Activated CD4-positive, alpha-beta memory T cell treated with anti-CD3 and anti-CD28 coated beads for 36 hours (primary cell): Measurements from ENCODE around the gene PLD1. TPM values are rescaled to one million over a fixed set of nuclear protein-coding genes. Genes with fewer than 3 reads are reported as not detected.

Experiments
- CTCF ChIA-PET: fragments of 350-600 bp; sonication (Branson Sonifier 250); formaldehyde crosslinking; loops from one replicate; lab custom pipeline; 2021; ENCODE audit warnings: antibody characterized with exemption, inconsistent platforms; lab: Charles Lee
- POLR2A ChIA-PET: fragments of 350-600 bp; sonication (Branson Sonifier 250); formaldehyde crosslinking; loops from one replicate; lab custom pipeline; 2021; ENCODE audit warnings: antibody characterized with exemption; lab: Charles Lee
- DNase-seq: peaks from one replicate; pipeline ENCODE4 v3.0.0-alpha.2; 2020
- H3K27ac Mint-ChIP-seq: one replicate; pipeline ENCODE4 v1.8.0; 2021; ENCODE audit warnings: mixed read lengths
- H3K27me3 Mint-ChIP-seq: one replicate; pipeline ENCODE4 v1.8.0; 2021; ENCODE audit warnings: mixed read lengths
- H3K36me3 Mint-ChIP-seq: one replicate; pipeline ENCODE4 v1.8.0; 2021; ENCODE audit warnings: mixed read lengths
- H3K4me1 Mint-ChIP-seq: one replicate; pipeline ENCODE4 v1.8.0; 2021; ENCODE audit warnings: low read depth, mixed read lengths
- H3K4me3 Mint-ChIP-seq: one replicate; pipeline ENCODE4 v1.8.0; 2021; ENCODE audit warnings: mild to moderate bottlenecking, mixed read lengths
- H3K9me3 Mint-ChIP-seq: one replicate; pipeline ENCODE4 v1.8.0; 2021; ENCODE audit warnings: mixed read lengths
- intact Hi-C: fragments of 100-400 bp; cut with micrococcal nuclease; formaldehyde crosslinking; loops from one replicate; pipeline ENCODE4 v1.15.1; 2023
- total RNA-seq, 2 experiments: library from RNA; stranded (reverse); gene quantifications; one replicate each; pipeline ENCODE4 v1.2.3, GENCODE V29; 2021

The PLD1 gene
- total RNA-seq, 2 experiments from 2014 or later = 0.99 to 1.4 TPM

DNA sequence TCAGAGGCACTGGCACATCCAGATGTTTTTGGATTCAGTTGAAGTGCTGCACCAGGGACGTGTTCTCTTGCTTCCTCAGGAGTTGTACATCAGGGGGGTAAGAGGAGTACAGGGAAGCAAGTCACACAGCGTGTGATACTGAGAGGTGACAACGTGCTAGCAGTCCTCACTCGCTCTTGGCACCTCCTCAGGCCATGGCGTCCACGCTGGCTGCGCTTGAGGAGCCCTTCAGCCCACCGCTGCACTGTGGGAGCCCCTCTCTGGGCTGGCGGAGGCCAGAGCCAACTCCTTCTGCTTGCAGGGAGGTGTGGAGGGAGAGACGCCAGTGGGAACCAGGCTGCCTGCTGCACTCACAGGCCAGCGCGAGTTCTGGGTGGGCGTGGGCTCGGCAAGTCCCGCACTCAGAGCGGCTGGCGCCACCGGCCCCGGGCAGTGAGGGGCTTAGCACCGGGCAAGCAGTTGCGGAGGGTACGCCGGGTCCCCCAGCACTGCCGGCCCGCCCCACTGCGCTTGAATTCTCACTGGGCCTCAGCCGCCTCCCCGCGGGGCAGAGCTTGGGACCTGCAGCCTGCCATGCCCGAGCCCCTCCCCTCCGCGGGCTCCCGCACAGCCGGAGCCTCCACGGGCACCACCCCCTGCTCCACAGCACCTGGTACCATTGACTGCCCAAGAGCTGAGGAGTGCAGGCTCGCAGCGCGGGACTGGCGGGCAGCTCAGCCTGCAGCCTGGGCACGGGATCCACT, 64.5 kb downstream of the PLD1 start:
- CTCF ChIA-PET = interaction anchor here (1.3 kb wide), 1 partner anchor 9 kb away, joined by 3 read pairs; no protein-coding TSS in a partner anchor
- DNase-seq = no peak
- H3K4me1 Mint-ChIP-seq = no peaks in the 10 kb centered on the region

DNA sequence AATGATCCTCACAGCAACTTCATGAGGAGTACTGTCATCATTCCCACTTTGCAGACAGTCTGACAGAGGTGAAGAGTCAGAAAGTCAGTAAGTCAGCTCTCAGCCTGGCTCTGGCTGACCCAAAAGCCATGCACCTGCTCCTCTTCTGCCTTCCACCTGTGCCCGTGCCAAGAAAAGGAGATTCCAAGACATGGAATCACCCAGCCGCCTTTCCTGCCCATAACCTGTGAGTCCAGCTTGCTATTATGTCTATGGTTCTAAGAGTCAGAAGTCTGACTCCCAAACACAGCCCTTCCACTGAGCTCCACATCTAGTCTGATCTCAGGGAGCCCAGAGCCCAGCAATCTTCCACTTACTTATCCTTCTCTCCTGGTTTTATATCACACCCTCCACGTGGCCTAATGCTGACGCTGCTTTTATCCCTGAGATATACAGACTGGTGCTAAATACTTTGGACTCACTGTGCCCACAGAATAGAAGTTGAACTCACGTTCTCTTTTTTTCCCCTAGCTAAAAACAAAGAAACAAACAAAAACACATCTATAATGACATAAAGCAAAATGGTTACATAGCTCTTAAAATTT, 66.0 kb downstream of the PLD1 start:
- Mint-ChIP-seq H3K36me3 (no peaks in the 10 kb centered on the region), H3K4me1 (no peaks in the 10 kb centered on the region), H3K9me3 (no peaks in the 10 kb centered on the region), H3K27ac (no peak overlapping the region), H3K4me3 (no peak overlapping the region), H3K27me3 (peaks cover 13% of the 10 kb centered on the region)
- intact Hi-C loops = no loop called here
- ChIA-PET CTCF (interaction anchor here (0.9 to 1.4 kb wide), 2 partner anchors 14 to 28 kb away, joined by 3 read pairs; no protein-coding TSS in a partner anchor), POLR2A (no interaction called here)
- no peak for DNase-seq

More for the DNA sequence above, 64.5 kb downstream of the PLD1 start:
- no peaks in the 10 kb centered on the region for H3K36me3 Mint-ChIP-seq
- H3K4me3 Mint-ChIP-seq = no peak overlapping the region
- intact Hi-C loops = no loop called here
- H3K27me3 Mint-ChIP-seq = peaks cover 21% of the 10 kb centered on the region
- no peaks in the 10 kb centered on the region for H3K9me3 Mint-ChIP-seq
- POLR2A ChIA-PET = no interaction called here
- no peak overlapping the region for H3K27ac Mint-ChIP-seq

DNA sequence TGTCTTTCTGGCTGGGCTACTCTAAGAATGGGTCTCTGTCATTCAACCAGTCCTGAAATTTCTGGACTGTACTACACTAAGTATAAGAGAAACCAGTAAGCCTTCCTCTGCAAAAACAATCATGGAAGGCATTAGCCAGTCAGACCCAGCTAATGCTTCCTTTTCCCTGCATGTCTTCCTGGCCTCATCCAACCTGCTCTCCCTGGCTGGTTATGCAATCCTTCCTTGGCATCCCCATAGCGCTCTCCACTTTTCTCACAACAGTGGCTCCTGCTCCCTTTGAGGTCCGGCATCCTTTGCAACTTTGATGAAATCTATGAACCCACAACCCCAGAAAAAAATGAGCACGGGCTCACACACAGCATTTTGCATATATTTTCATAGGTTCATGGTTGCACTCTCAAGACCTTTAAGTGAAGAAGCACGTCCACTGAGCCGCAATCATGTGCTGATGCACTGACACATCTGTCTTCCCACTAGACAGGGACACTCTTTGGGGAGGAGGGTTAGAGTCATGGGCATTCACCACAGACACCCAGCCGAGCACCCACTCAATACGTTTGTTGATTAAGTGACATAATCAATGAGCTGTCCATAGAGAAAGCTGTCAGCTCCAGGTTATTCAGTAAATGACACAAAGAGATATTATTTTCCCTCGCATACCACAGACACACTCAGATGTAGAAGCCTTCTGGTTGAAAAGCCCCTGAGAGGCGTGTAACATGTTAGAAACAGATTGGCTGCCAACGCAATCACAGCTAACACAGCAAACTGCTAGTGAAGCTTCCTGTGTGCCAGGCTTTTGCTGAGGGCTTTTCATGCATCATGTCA, 66.7 kb downstream of the PLD1 start:
- H3K4me3 Mint-ChIP-seq = no peak overlapping the region
- intact Hi-C loops = no loop called here
- POLR2A ChIA-PET = no interaction called here
- DNase-seq = no peak
- H3K27me3 Mint-ChIP-seq = peaks cover 9% of the 10 kb centered on the region
- no peaks in the 10 kb centered on the region for H3K4me1 Mint-ChIP-seq
- H3K9me3 Mint-ChIP-seq = no peaks in the 10 kb centered on the region
- H3K27ac Mint-ChIP-seq = no peak overlapping the region
- CTCF ChIA-PET = interaction anchor here (0.5 to 1.4 kb wide), 2 partner anchors 29 to 691 kb away, joined by 3 read pairs; no protein-coding TSS in a partner anchor
- no peaks in the 10 kb centered on the region for H3K36me3 Mint-ChIP-seq

GRCh38 chr3:171741377-171741776, 68.9 kb downstream of the PLD1 start:
- no peak overlapping the region for H3K27ac Mint-ChIP-seq
- POLR2A ChIA-PET = no interaction called here
- no peaks in the 10 kb centered on the region for H3K9me3 Mint-ChIP-seq
- intact Hi-C loops = no loop called here
- no peaks in the 10 kb centered on the region for H3K36me3 Mint-ChIP-seq
- CTCF ChIA-PET = interaction anchor here (1.1 to 2.0 kb wide), 2 partner anchors 31 to 100 kb away, joined by 3 to 12 read pairs; no protein-coding TSS in a partner anchor
- H3K27me3 Mint-ChIP-seq = peaks cover 7% of the 10 kb centered on the region
- DNase-seq = no peak
- no peaks in the 10 kb centered on the region for H3K4me1 Mint-ChIP-seq
- no peak overlapping the region for H3K4me3 Mint-ChIP-seq

- intact Hi-C loops = no loop called here
- Mint-ChIP-seq H3K9me3 (no peaks in the 10 kb centered on the region), H3K27me3 (peaks cover 4% of the 10 kb centered on the region), H3K4me3 (no peak overlapping the region), H3K36me3 (no peaks in the 10 kb centered on the region), H3K27ac (no peak overlapping the region), H3K4me1 (no peaks in the 10 kb centered on the region)
- ChIA-PET CTCF (interaction anchor here (0.9 to 1.2 kb wide), 2 partner anchors 9 to 31 kb away, joined by 3 read pairs; no protein-coding TSS in a partner anchor), POLR2A (no interaction called here)
- DNase-seq = no peak
Observed at GRCh38 chr3:171736556-171736955, 73.7 kb downstream of the PLD1 start.

DNA sequence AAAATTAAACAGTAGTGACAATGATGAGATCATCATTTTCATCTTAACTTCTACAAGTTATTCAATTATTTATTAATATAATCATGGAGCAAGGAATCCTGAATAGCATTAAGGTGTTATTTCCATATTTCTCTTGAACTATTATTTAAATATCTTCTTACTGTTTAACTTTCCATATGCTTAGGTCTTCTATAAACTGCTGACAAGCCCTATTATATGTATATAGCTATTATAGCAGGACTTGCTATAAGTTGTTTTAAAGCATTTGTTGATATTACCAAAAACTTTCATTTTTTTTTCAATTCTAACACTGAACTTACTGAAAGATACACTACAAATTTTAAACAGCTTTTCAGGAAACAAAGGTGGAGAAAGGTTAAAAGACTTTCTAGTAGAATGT, 76.7 kb downstream of the PLD1 start:
- Mint-ChIP-seq H3K36me3 (no peaks in the 10 kb centered on the region), H3K4me1 (no peaks in the 10 kb centered on the region), H3K9me3 (no peaks in the 10 kb centered on the region), H3K4me3 (no peak overlapping the region), H3K27ac (no peak overlapping the region), H3K27me3 (peaks cover 4% of the 10 kb centered on the region)
- DNase-seq = no peak
- POLR2A ChIA-PET = no interaction called here
- intact Hi-C loops = no loop called here
- CTCF ChIA-PET = no interaction called here

- DNase-seq = no peak
- Mint-ChIP-seq H3K4me1 (no peaks in the 10 kb centered on the region), H3K27me3 (peaks cover 2% of the 10 kb centered on the region), H3K9me3 (no peaks in the 10 kb centered on the region), H3K36me3 (no peaks in the 10 kb centered on the region), H3K27ac (no peak overlapping the region), H3K4me3 (no peak overlapping the region)
- intact Hi-C loops = no loop called here
- ChIA-PET CTCF (interaction anchor here (0.7 kb wide), 1 partner anchor 40 kb away, joined by 3 read pairs; no protein-coding TSS in a partner anchor), POLR2A (no interaction called here)
Observed at GRCh38 chr3:171732756-171733155, 77.5 kb downstream of the PLD1 start.

DNA sequence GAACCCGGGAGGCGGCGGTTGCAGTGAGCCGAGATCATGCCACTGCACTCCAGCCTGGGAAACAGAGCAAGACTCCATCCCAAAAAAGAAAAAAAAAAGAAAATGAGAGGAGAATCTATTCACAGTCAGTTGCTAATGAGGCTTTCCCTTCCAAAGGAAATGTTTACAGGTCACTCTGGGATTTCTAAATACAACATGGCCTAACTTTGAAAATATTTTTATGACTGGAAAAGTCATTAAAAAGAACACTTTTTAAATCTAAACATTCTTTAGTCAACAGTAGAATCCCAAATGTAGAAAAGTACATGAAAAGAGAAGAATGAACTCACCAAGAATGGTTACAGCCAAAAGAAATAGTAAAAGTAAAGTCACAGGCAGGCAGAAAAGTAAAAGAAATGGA, 78.6 kb downstream of the PLD1 start:
- Mint-ChIP-seq H3K4me3 (no peak overlapping the region), H3K4me1 (no peaks in the 10 kb centered on the region), H3K36me3 (no peaks in the 10 kb centered on the region), H3K9me3 (no peaks in the 10 kb centered on the region), H3K27ac (no peak overlapping the region), H3K27me3 (peaks cover 1% of the 10 kb centered on the region)
- intact Hi-C loops = no loop called here
- ChIA-PET CTCF (no interaction called here), POLR2A (no interaction called here)
- no peak for DNase-seq

DNA sequence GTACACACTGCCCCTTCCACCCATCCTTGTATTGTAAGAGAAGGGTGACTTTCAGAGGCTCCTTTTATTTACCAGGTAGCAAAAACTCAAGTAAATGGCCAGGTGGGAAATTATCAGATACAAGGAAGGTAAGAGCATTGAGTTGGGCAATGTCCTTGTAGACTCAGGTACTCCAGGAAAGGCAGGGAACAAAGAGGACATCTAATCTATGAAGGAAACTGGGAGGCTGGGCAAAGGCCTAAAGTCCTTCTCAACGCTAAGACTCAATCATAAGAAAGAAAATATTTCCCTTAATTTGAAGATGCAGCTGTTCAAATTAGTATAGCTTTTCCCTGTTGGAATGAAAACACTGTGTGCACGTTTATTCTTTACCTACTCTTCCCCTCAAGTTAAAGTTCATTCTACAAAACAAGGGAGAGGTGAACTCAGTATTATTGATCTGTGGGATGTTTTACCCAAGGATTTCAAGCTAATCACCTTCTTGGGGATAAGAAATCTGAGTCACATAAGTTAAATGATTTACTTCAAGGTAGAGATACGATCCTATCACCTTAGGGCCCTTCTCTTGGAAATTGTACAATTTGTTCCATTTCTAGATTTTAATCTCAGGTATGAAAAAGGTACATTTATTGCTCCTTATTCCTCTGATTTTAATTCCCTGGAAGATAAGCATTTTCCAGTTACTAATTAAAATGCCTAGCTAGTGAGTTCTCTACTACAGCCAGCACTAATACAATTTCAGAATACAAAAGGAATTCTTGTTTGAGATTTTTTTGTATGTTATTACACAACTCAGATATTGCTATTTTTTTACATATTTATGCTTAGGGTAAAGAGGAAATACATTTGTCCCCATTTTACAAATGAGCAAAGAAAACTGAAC, 80.6 kb downstream of the PLD1 start:
- CTCF ChIA-PET = no interaction called here
- intact Hi-C loops = no loop called here
- Mint-ChIP-seq H3K4me1 (no peaks in the 10 kb centered on the region), H3K9me3 (no peaks in the 10 kb centered on the region), H3K36me3 (no peaks in the 10 kb centered on the region), H3K27ac (no peak overlapping the region), H3K4me3 (no peak overlapping the region), H3K27me3 (peaks cover 1% of the 10 kb centered on the region)
- POLR2A ChIA-PET = no interaction called here
- DNase-seq = no peak

DNA sequence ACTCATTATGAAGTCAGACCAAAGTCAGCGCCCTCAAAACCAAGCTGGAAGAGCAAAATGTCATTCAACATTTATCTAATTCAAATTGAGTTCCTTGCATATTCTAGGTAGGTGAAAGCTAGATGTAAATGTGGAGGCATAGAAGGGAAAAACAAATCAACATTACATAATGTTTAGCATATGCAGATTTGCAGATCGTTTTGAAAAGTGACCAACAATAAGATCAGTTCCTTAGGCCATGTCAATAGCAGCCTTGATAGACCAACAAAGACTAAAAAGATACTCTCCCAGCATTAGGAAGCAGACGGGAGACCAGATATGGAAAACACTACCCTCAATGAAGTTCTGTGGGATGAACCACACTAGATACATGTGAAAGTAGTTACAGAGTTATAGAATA, 83.0 kb downstream of the PLD1 start:
- DNase-seq = no peak
- POLR2A ChIA-PET = no interaction called here
- no peaks in the 10 kb centered on the region for H3K9me3 Mint-ChIP-seq
- H3K4me3 Mint-ChIP-seq = no peak overlapping the region
- H3K4me1 Mint-ChIP-seq = no peaks in the 10 kb centered on the region
- no peaks in the 10 kb centered on the region for H3K36me3 Mint-ChIP-seq
- CTCF ChIA-PET = no interaction called here
- intact Hi-C loops = no loop called here
- no peak overlapping the region for H3K27ac Mint-ChIP-seq
- H3K27me3 Mint-ChIP-seq = peaks cover 2% of the 10 kb centered on the region

GRCh38 chr3:171718493-171719185, 91.6 kb downstream of the PLD1 start:
- no peak overlapping the region for H3K27ac Mint-ChIP-seq
- peaks cover 7% of the 10 kb centered on the region for H3K9me3 Mint-ChIP-seq
- intact Hi-C loops = no loop called here
- ChIA-PET CTCF (no interaction called here), POLR2A (no interaction called here)
- H3K27me3 Mint-ChIP-seq = peaks cover 7% of the 10 kb centered on the region
- H3K36me3 Mint-ChIP-seq = no peaks in the 10 kb centered on the region
- H3K4me3 Mint-ChIP-seq = no peak overlapping the region
- no peaks in the 10 kb centered on the region for H3K4me1 Mint-ChIP-seq
- no peak for DNase-seq
